GM11168 (cell line): ENCODE data around the gene CCDC197.

Experiments used
- in situ Hi-C: fragments of 300-500 bp; cut with MboI; formaldehyde crosslinking; loops from one replicate; pipeline ENCODE4 v1.12.0; 2022; ENCODE audit warnings: low sequenced_read_pairs; ENCODE audit not compliant: unreplicated experiment

The CCDC197 gene

DNA sequence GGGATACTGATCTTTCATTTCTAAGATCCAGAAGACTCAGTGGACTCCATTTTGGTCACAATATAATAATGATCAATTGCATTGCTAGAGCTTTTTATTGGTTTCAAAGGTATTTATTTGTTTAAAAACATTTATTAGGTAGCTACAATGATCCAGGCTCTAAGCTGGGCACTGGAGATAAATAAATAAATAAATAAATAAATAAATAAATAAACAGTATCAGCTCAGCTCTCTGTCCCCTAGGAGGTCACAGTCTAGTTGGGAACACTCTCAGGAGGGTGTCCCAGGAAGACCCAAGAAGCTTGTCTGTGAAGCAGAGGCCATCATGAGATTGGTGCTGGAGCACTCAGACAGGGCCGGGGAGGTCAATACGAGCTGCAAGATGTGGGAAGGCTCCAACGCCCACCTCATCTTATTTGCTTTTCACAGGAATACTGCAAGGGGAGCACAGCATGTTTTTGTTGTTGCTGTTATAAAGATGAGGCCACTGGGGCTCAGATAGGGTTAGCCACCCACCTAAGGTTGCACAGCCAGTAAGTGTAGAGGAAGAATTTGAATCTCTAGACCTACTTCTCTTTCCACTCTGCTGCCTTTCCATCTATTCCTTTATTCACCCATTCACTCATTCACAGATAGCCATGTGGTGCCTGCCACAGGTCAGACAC is 36.2 kb upstream of the CCDC197 start:
- in situ Hi-C loops, result no loop called here

DNA sequence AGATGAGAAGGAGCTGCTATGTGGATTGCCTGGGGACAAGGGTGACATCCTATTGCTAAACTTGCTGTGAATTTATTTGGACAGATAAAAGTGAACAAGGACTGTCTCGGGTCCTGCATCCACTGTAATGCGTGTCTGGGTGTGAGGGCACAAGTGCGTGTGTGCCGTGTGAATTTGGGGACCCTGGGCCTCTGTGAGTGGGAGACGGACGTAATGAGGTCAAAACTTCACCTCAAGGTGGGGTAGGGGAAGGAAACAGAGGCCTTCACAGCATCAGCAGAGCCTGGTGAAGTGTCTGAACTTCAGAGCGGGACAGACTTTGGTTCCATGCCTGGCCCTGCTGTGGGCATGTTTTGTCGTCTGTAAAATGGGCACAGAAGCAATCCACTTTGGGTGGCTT is 35.5 kb upstream of the CCDC197 start:
- in situ Hi-C loops, result no loop called here

GRCh38 chr14:93962701-93963601 is 34.1 kb upstream of the CCDC197 start:
- in situ Hi-C loops, result no loop called here

DNA sequence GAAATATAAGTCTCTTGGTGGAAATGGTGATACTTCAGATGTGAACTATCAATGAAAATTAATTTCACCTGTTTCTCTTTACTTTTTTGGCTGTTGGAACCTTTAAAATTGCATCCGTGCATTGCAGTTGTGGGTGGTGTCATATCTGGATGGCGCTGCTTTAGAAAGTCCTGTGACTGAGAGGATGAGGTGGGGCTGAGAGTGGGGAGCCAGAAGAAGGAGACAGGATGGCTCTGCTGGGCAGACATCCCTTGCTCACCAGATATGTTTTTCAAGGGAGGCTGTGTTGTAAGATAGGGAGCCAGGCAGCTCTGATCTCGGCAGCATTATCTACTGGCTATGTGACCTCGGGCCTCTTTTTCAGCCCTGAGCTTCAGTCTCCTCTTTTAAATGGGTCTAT is 33.4 kb upstream of the CCDC197 start:
- in situ Hi-C loops, result no loop called here

GRCh38 chr14:93964281-93964680 is 32.8 kb upstream of the CCDC197 start:
- in situ Hi-C loops, result no loop called here

GRCh38 chr14:93964820-93965286 is 32.2 kb upstream of the CCDC197 start:
- in situ Hi-C loops, result no loop called here

DNA sequence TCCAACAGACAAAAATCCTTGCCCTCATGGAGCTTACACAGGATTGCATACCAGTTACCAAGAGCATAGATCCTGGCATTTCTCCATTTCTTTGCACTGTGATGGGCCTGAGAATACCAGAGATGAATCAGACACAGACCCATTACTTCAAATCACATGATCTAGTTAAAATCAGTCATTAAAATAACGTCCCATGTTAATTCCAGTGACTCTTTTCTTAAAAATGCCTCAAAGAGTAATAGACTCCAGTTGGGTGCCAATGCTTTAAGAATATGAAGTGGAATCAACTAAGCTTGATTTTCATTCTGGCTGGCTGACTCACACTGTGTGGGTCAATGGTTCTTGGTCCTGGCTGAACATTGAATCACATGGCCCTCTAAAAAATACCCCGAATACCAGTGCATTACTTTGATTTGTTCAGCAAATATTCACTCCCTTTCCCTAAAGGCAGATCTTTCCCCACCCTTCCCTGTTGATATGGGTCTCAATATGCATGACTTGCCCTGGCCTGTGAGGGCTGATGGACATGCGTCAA is 31.7 kb upstream of the CCDC197 start:
- in situ Hi-C loops, result no loop called here

- in situ Hi-C loops, result no loop called here
Measured at GRCh38 chr14:93965946-93966474, 31.1 kb upstream of the CCDC197 start.

GRCh38 chr14:93967637-93968250 is 29.4 kb upstream of the CCDC197 start:
- in situ Hi-C loops, result no loop called here

- in situ Hi-C loops, result no loop called here
Measured at GRCh38 chr14:93969082-93969828, 27.8 kb upstream of the CCDC197 start.

DNA sequence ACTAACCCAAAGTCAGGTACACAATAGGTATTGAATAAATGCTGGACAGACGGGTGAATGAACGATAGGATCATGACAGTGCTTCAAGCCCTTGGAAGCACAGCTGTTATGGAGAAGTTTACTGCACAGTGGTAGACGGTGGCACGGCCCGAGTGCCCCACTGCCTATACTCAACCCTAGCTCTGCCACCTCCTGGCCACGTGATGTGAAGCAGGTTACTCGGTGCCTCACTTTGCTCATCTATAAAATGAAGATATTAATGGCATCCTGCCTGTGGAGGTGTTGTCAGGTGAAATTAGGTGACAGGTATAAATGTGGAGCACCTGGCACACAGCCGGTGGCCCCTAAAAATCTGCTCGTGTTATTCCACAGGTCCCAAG is 26.5 kb upstream of the CCDC197 start:
- in situ Hi-C loops, result no loop called here

DNA sequence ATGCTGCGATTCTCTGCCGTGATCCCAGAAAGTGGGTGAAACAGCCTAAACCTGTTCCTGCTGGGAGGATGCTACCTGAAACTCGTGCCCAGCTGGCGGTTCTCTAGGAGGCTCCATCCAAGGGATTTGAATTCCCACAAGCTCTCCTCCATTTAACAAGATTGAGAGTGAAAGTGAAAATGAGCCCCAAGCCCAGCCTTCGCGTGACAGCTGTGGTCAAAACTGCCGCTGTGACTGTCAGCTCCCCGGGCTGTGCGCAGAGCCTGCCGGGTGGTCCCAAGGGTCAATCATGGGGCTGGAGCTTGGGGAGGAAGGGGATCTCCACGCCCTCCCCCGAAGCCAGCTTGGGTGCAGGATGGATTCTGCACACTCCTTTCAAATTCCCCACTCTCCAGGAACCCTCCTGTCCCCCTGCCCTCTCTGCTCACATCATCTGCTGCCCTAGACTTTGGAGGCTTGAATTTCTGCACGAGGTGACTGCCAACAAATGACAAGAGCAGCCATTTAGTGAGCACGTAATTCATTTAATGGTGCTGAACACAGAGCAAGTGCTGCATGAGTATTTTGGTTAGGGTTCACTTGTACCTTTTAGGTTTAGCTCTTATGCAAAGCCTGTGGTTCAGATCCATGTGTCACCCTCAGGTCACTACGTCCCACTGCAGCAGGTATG is 26.0 kb upstream of the CCDC197 start:
- in situ Hi-C loops, result no loop called here

DNA sequence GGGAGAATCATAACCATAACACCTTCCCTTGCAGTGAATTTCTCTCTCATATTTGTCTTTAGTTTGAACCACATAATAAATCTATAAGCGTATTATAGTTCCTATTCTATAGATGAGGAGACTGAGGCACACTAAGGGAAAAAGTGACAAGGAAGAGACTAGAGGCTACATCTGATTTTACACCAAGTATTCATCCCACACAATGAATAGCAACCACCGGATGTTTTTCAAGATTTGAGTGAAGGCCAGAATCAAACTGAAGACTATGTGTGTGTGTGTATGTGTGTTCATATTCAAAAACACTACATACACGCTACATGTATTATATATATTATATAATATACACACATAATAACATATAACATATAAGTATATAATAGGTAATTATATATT is 25.5 kb upstream of the CCDC197 start:
- in situ Hi-C loops, result no loop called here

DNA sequence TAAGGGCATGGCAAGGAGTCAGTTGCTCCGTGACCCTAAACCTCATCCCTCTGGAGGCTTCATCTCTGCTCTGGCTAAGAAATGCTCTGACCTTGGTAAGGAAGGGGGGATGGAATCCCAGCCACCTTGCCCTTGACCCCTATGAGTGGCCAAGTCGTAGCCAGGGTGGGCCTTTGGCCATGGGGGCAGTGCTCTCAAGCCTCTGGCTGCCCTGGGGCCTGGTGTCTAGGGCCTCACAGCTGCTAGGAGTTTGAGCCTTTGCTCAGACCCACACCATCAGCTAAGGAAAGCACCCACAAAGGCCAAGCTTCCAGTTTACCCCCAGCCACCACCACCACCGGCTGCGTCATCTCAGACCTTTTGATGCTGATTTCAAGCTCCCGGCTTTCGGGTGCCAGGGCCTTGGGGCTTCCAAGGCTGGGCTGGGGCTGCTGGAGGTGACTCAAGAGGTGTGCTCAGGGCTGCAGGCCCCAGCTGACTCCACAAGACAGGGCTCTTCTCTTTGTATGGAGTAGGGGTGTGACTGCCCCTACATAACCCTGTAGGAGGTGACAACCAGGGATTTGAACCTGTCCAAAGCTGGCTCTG is 24.4 kb upstream of the CCDC197 start:
- in situ Hi-C loops, result no loop called here

- in situ Hi-C loops, result no loop called here
Measured at GRCh38 chr14:93973607-93974006, 23.5 kb upstream of the CCDC197 start.

DNA sequence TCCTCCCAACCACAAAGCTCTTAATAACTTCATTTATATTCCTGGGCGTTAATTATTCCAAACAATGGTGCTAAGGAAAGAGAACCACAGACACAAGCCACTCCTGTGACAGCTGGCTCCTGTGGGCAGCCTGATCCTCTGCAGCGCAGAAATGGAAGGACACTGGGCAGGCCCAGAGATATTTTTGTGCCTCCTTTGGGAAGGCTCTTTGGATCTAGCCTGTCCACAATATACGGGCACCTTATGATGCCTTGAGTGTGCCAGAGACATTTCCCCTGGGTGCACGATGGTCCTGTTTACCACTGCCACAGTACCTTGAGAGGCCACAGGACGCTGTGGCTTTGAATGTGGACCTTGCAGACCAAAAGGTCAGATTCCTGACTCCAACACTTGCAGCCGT is 22.8 kb upstream of the CCDC197 start:
- in situ Hi-C loops, result no loop called here

DNA sequence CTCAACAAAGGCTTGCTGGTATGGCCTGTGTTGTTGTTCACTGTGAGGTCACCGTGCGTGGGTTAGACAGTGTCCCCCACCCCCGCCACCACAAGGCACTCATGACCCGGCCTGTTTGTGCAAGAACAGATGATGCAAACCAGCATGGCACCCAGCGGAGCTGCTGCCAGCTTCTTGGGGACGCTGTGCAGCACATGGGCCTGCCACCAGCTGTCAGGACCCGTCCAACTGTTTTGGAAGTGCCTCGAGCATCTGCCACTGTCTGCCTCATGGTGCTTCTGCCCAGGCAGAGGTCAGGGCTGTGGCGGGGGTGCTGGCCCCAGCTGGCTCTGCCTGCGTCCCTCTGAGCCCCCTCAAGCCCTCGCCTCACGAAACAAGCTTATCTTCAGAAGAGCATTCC is 22.3 kb upstream of the CCDC197 start:
- in situ Hi-C loops, result no loop called here

GRCh38 chr14:93975791-93976476 is 21.2 kb upstream of the CCDC197 start:
- in situ Hi-C loops, result no loop called here
